HG03175 (cell line): ENCODE results near the gene SIN3B.
A peak's percentile ranks its signal among the peaks of the same experiment; 100 is the strongest.
"Not testable (repeated sequence)": the region's sequence is repeated elsewhere in the genome, so short reads cannot be mapped to it uniquely, and the experiment has no call there.

Experiments
- ATAC-seq: cut with Tn5 transposase; IDR thresholded peaks from one replicate; pipeline ENCODE4 v1.9.1; 2021; ENCODE audit warnings: mild to moderate bottlenecking, moderate library complexity; ENCODE audit not compliant: unreplicated experiment

The SIN3B gene, protein sequence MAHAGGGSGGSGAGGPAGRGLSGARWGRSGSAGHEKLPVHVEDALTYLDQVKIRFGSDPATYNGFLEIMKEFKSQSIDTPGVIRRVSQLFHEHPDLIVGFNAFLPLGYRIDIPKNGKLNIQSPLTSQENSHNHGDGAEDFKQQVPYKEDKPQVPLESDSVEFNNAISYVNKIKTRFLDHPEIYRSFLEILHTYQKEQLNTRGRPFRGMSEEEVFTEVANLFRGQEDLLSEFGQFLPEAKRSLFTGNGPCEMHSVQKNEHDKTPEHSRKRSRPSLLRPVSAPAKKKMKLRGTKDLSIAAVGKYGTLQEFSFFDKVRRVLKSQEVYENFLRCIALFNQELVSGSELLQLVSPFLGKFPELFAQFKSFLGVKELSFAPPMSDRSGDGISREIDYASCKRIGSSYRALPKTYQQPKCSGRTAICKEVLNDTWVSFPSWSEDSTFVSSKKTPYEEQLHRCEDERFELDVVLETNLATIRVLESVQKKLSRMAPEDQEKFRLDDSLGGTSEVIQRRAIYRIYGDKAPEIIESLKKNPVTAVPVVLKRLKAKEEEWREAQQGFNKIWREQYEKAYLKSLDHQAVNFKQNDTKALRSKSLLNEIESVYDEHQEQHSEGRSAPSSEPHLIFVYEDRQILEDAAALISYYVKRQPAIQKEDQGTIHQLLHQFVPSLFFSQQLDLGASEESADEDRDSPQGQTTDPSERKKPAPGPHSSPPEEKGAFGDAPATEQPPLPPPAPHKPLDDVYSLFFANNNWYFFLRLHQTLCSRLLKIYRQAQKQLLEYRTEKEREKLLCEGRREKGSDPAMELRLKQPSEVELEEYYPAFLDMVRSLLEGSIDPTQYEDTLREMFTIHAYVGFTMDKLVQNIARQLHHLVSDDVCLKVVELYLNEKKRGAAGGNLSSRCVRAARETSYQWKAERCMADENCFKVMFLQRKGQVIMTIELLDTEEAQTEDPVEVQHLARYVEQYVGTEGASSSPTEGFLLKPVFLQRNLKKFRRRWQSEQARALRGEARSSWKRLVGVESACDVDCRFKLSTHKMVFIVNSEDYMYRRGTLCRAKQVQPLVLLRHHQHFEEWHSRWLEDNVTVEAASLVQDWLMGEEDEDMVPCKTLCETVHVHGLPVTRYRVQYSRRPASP

DNA sequence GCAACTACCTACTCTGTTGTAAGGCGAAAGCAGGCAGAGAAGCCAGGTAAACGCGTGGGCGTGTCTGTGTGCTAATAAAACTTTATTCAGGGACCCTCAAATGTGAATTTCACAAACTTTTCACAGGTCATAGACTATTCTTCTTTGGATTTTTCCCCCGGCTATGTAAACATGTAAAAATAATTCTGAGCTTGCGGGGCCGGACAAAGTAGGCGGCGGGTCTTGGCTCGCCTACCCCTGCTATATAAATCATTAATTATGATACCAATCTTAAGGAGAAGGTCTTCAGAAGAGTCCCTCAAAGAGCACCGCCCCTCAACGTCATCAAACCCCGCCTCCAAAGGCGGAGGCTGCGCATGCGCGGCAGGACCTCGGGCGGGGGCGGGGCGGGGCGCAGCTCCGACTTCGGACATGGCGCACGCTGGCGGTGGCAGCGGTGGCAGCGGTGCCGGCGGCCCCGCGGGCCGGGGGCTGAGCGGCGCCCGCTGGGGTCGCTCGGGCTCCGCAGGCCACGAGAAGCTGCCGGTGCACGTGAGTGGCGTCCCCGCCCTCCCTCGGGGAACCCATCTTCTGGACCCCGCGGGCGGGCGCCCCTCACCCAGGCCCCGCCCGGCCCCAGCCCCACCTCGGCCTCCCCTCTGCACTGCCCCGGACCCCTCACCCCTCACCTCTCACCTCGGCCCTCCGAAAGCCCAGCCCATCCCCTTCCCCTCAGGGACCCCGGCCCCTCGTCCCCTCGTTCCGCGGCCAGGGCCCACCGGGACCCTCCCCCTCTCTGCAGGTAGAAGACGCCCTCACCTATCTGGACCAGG, at the start of gene SIN3B:
Gene SIN3B (plus strand): TSS at position 389 of the 812 bp plus-strand sequence. CDS start 23 bp downstream, at position 412.
- ATAC-seq = peak; percentile 77

- ATAC-seq = no peak
Observed at GRCh38 chr19:16779539-16780163, 49.5 kb upstream of the SIN3B start.

DNA sequence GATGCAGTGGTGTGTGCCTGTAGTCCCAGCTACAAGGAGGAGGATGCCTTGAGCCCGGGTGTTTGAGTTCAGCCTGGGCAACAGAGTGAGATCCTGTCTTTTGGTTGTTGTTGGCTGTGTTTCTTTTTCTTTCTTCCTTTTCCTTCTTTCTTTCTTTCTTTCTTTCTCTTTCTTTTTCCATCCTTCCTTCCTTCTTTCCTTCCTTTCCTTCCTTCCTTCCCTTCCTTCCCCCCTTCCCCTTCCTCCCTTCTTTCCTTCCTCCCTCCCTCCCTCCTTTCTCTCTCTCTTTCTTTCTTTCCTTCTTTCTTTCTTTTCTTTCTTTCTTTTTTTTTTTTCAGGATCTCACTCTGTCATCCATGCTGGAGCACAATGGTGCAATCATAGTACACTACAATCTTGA, 46.5 kb upstream of the SIN3B start:
- ATAC-seq = no peak

GRCh38 chr19:16788479-16788878, 40.7 kb upstream of the SIN3B start:
- no peak for ATAC-seq

DNA sequence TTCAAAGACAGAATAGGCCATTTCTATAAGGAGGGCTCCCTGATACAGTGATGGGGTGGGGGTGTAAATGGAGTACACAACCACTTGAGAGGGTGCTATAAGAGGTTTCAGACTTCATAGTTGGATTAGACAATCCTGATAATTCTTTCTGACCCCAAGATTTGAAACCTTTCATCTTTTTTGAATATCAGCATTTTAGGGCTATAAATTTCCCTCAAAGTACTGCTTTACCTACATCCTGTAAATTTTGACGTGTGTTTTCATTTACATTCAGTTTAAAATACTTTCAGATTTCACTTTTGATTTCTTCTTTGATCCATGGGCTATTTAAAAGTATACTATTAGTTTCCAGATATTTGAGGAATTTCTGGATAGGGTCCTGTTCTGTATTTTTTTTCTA, 40.0 kb upstream of the SIN3B start:
- no peak for ATAC-seq

- no peak for ATAC-seq
Observed at GRCh38 chr19:16790051-16790450, 39.1 kb upstream of the SIN3B start.

DNA sequence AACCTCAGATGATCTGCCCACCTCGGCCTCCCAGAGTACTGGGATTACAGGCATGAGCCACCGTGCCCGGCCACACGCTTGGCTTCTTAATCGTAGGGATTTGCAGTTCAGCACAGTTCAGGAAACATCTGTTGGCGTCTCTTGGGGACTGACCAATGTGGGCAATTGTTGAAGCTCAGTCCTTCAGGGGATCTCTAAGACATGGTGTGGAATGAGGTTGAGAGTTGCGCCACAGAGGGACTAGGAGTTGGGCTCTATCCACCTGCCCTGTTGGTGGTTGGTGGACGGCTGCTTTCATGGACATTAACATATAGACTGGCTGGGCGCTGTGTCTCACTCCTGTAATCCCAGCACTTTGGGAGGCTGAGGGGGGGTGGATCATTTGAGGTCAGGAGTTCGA, 37.3 kb upstream of the SIN3B start:
- no peak for ATAC-seq

- no peak for ATAC-seq
Observed at GRCh38 chr19:16794456-16795441, 34.4 kb upstream of the SIN3B start.

GRCh38 chr19:16795731-16796130, 33.5 kb upstream of the SIN3B start:
- ATAC-seq = no peak

DNA sequence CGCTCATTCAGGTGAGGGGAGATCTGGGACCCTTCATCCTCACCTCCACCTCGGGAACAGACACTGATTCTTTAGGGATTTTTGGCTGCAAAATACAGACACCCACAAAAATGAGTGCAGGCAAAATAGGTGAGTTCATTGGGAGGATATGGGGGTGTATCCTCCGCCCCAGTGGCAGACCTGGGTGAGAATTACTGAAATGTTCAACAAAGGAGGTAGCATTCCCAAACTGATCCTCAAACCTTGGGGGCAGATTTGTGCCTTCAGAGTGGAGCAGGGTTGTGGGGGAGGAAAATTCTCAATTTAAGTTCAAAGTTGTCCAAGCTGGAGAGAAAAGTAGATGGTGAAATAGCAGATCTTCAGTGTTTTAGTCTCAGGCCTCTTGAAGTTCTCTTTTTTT, 31.3 kb upstream of the SIN3B start:
- no peak for ATAC-seq

DNA sequence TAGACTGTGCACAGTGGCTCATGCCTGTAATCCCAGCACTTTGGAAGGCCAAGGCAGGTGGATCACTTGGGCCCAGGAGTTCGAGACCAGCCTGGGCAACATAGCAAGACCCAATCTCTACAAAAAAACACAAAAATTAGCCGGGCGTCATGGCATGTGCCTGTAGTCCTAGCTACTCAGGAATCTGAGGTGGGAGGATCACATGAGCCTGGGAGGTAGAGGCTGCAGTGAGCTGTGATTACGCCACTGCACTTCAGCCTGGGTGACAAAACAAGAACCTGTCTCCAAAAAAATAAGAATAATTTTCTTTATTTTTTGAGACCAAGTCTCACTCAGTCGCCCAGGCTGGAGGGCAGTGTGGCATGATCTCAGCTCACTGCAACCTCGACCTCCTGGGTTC, 30.9 kb upstream of the SIN3B start:
- ATAC-seq = not testable (repeated sequence)

DNA sequence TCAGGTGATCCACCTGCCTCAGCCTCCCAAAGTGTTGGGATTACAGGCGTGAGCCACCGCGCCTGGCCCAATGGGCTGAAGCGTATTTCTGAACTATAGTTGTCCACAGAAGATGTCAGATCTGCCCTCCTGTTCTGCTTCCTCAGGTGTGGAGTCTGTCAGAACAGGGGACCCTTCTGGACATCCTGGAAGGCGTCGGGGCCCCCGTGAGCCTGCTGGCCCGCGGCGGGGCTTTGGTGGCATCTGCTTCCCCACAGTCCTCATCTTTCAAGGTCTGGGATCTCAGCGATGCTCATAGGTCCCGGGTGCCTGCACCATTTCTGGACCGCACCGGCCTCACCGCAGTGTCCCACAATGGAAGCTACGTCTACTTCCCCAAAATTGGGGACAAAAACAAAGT, 29.5 kb upstream of the SIN3B start:
- no peak for ATAC-seq

GRCh38 chr19:16801600-16802013, 27.6 kb upstream of the SIN3B start:
- ATAC-seq = no peak

- ATAC-seq = no peak
Observed at GRCh38 chr19:16804176-16804575, 25.0 kb upstream of the SIN3B start.

DNA sequence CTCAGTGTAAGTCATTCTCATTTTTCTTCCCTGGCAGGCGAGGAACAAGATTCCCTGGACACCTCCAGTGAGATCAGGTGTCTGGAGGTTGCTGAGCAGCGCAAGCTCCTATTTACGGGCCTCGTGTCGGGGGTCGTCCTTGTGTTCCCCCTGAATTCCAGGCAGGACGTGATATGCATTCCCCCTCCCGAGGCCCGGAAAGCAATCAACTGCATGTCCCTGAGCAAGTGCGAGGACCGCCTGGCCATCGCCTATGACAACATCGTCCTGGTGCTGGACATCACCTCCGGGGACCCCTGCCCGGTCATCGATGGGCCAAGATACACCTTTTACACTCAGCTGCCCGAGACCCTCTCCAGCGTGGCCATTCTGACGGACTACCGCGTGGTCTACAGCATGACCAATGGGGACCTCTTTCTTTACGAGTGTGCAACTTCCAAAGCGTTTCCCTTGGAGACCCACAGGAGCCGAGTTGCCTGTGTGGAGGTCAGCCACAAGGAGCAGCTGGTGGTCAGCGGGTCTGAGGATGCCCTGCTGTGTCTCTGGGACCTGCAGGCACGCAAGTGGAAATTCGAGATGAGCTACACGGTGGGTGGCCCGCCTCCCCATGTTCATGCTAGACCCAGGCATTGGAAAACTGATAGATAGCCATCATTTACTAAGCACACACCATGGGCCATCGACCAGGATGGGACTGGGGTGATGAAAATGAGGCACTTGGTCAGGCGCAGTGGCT, 21.5 kb upstream of the SIN3B start:
- no peak for ATAC-seq

DNA sequence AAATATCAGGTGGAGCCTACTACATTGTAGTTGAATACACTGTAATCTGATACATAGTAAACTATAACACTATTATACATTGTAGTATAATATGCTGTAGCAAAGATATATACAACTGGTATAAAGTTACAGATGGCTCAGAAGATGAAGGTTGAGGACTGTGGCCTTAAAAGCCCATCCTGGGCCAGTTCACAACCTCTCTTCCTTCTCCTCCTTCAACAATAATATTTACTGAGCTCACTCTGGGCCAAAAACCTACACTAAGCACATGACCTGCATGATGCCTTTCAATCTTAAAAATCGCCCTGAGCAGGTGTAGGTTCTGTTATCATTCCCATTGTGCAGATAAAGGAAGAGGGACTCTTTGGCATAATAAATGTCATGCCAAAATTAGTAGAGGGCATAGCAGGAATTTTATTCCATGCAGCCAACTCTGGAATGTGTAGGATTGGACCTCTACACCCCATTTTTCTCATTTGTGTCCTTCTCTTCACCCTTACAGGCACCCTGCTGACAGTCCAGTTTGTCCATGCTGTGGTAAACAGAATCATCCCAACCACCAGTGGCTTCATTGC, 14.6 kb upstream of the SIN3B start:
- no peak for ATAC-seq

GRCh38 chr19:16820056-16820455, 9.1 kb upstream of the SIN3B start:
- ATAC-seq = no peak

GRCh38 chr19:16821081-16821480, 8.1 kb upstream of the SIN3B start:
- no peak for ATAC-seq
